GM12878 (cell line): Measurements from ENCODE around the gene DIP2C. TPM values are rescaled to one million over a fixed set of nuclear protein-coding genes. Genes with fewer than 3 reads are reported as not detected.

ENCODE experiments used
- ATAC-seq: fragments of 200-7000 bp; cut with Tn5 transposase; 3 replicates; pipeline ENCODE4 v1.9.1; 2020; ENCODE audit warnings: mild to moderate bottlenecking, moderate library complexity
- BruUV-seq: library from RNA; stranded (reverse); fragments of 400-500 nt; replicated peaks from 2 replicates; lab custom pipeline; 2021; lab: Mats Ljungman, UMichigan
- CTCF ChIA-PET: fragments of 300-600 bp; sonication (Branson Sonifier 250); formaldehyde crosslinking; extraction: SDS; loops from one replicate; lab custom pipeline; 2021; ENCODE audit warnings: inconsistent platforms; lab: Yijun Ruan, JAX
- POLR2A ChIA-PET: fragments of 350-600 bp; formaldehyde crosslinking; extraction: SDS; loops from one replicate; lab custom pipeline; 2021; ENCODE audit warnings: inconsistent platforms; lab: Charles Lee
- RAD21 ChIA-PET: fragments of 300-600 bp; sonication (Branson Sonifier 250); formaldehyde crosslinking; loops from one replicate; lab custom pipeline; 2023; ENCODE audit warnings: antibody characterized with exemption; ENCODE audit not compliant: unreplicated experiment; lab: Charles Lee
- SMC1A ChIA-PET: fragments of 300-600 bp; sonication (Branson Sonifier 250); formaldehyde crosslinking; loops from one replicate; lab custom pipeline; 2023; ENCODE audit not compliant: unreplicated experiment, uncharacterized antibody; lab: Charles Lee
- DNase-seq: peaks from one replicate; pipeline ENCODE4 v3.0.0-alpha.2; 2011; ENCODE audit warnings: low read depth, low spot score
- FAIRE-seq: peaks from 3 replicates; lab custom pipeline; 2011; peaks lifted over from hg19 to GRCh38; lab: Jason Lieb, UNC
- H2AFZ ChIP-seq: 2 replicates; pipeline ENCODE4 v1.6.0; 2011; ENCODE audit warnings: low read depth, low read length, control low read depth; ENCODE audit not compliant: control insufficient read depth
- H3K27ac ChIP-seq: 2 replicates; pipeline ENCODE4 v1.5.1; 2011; ENCODE audit warnings: control low read depth; ENCODE audit not compliant: control insufficient read depth, insufficient read depth
- H3K27me3 ChIP-seq, 2 experiments: replicated peaks in 1 of 2; 2 replicates each; pipeline versions ENCODE4 v1.6.0 to v1.6.1; 2011; ENCODE audit warnings: low read length in 1 of 2; ENCODE audit not compliant: control insufficient read depth in 2 of 2, insufficient read depth in 2 of 2
- H3K36me3 ChIP-seq, 2 experiments: 2 replicates each; pipeline ENCODE4 v1.5.1; 2011; ENCODE audit warnings: low read length in 1 of 2; ENCODE audit not compliant: control insufficient read depth in 2 of 2, insufficient read depth in 2 of 2
- H3K4me1 ChIP-seq: 2 replicates; pipeline ENCODE4 v1.6.1; 2011; ENCODE audit warnings: mild to moderate bottlenecking, low read length, moderate library complexity, mixed read lengths; ENCODE audit not compliant: control insufficient read depth, insufficient read depth
- H3K4me2 ChIP-seq: 2 replicates; pipeline ENCODE4 v1.6.0; 2011; ENCODE audit warnings: control low read depth; ENCODE audit not compliant: control insufficient read depth, insufficient read depth
- H3K4me3 ChIP-seq: fragments of 200-600 bp; sonication (generic); 2 replicates; pipeline ENCODE4 v1.5.1; 2016
- H3K79me2 ChIP-seq: 2 replicates; pipeline ENCODE4 v1.6.0; 2011; ENCODE audit warnings: low read length; ENCODE audit not compliant: control insufficient read depth, insufficient read depth
- H3K9ac ChIP-seq: 2 replicates; pipeline ENCODE4 v1.8.0; 2011; ENCODE audit warnings: low read length, control low read depth, mixed read lengths; ENCODE audit not compliant: control insufficient read depth, insufficient read depth
- H3K9me3 ChIP-seq: replicated peaks from 3 replicates; pipeline ENCODE4 v1.5.1; 2011; ENCODE audit warnings: mild to moderate bottlenecking, low read length; ENCODE audit not compliant: control insufficient read depth, insufficient read depth
- H4K20me1 ChIP-seq: 2 replicates; pipeline ENCODE4 v1.6.0; 2011; ENCODE audit not compliant: control insufficient read depth, insufficient read depth
- ATF2 ChIP-seq: IDR thresholded peaks from 2 replicates; pipeline ENCODE4 v1.6.1; 2012; ENCODE audit warnings: low read length, inconsistent platforms
- BCL3 ChIP-seq: IDR thresholded peaks from 2 replicates; pipeline ENCODE4 v1.6.1; 2011; ENCODE audit warnings: borderline replicate concordance, low read depth, mild to moderate bottlenecking, moderate library complexity, low read length; ENCODE audit not compliant: insufficient read depth, poor library complexity, severe bottlenecking
- GABPA ChIP-seq: IDR thresholded peaks from 2 replicates; pipeline ENCODE4 v1.6.1; 2014; ENCODE audit warnings: antibody characterized with exemption, low read depth, mild to moderate bottlenecking, inconsistent platforms
- HDAC2 ChIP-seq: fragments of 200-600 bp; sonication (generic); IDR thresholded peaks from 2 replicates; pipeline ENCODE4 v1.6.1; 2017
- IKZF2 ChIP-seq, 2 experiments: fragments of 450-650 bp; IDR thresholded peaks; 2 replicates each; pipeline ENCODE4 v1.6.1; 2017; ENCODE audit warnings: mild to moderate bottlenecking in 2 of 2, moderate library complexity in 2 of 2
- JUNB ChIP-seq: IDR thresholded peaks from 2 replicates; pipeline ENCODE4 v1.6.1; 2016; ENCODE audit warnings: antibody characterized with exemption, mild to moderate bottlenecking
- MXI1 ChIP-seq: fragments of 150-350 bp; IDR thresholded peaks from 2 replicates; pipeline ENCODE4 v1.6.1; 2011; ENCODE audit warnings: low read depth, mild to moderate bottlenecking, inconsistent platforms, low read length, improper control_type of control experiment
- NFXL1 ChIP-seq: fragments of 450-650 bp; IDR thresholded peaks from 2 replicates; pipeline ENCODE4 v1.6.1; 2017; ENCODE audit warnings: antibody characterized with exemption, mild to moderate bottlenecking, borderline replicate concordance
- SMC3 ChIP-seq: IDR thresholded peaks from 2 replicates; pipeline ENCODE4 v1.6.1; 2011; ENCODE audit warnings: low read length, improper control_type of control experiment, borderline replicate concordance
- SREBF1 ChIP-seq: IDR thresholded peaks from 2 replicates; pipeline ENCODE4 v1.6.1; 2012; ENCODE audit warnings: mild to moderate bottlenecking, low read length
- SUZ12 ChIP-seq: fragments of 200-600 bp; sonication (generic); IDR thresholded peaks from one replicate; pipeline ENCODE4 v1.6.1; 2018; ENCODE audit warnings: antibody characterized with exemption, mild to moderate bottlenecking; ENCODE audit not compliant: unreplicated experiment
- WGBS: methylation state at CpG from one replicate; pipeline ENCODE4 v1.1.6; 2016; ENCODE audit warnings: low lambda C conversion rate; ENCODE audit not compliant: insufficient replicate concordance, insufficient coverage; ENCODE audit errors: missing lambda C conversion rate; 5-methylcytosine and 5-hydroxymethylcytosine counted together
- in situ Hi-C: fragments of 300-500 bp; cut with MboI; formaldehyde crosslinking; loops from 9 replicates; pipeline ENCODE4 v1.14.3; 2018; ENCODE audit warnings: mixed read lengths
- intact Hi-C: fragments of 100-400 bp; cut with micrococcal nuclease; formaldehyde crosslinking; loops from one replicate; pipeline ENCODE4 v1.14.2; 2022; ENCODE audit not compliant: unreplicated experiment
- polyA plus RNA-seq, 11 experiments: library from polyadenylated mRNA; depleted of rRNA in 4 of 11; unstranded in 6 of 11; stranded (reverse) in 5 of 11; fragments of >200 nt; fragmentation: Nextera tagmentation in 4 of 11; fragmentation: Illumina TruSeq in 1 of 11; extraction: Ambion mirVana in 4 of 11; extraction: Trizol in 1 of 11; gene quantifications; 1 replicate in 1 of 11; 2 replicates in 10 of 11; pipeline versions ENCODE4 v1.2.1 to v1.2.3, GENCODE V29; 2011 to 2016; ENCODE audit warnings: inconsistent platforms in 2 of 11, missing spikeins in 2 of 11, low read depth in 1 of 11
- total RNA-seq, 4 experiments: library from RNA; depleted of rRNA in 3 of 4; stranded (reverse); fragments of >200 nt in 3 of 4; fragmentation: Illumina TruSeq in 1 of 4; extraction: Trizol in 1 of 4; gene quantifications; 2 replicates each; pipeline versions ENCODE4 v1.2.1 to v1.2.3, GENCODE V29; 2013 to 2021

DIP2C gene
- total and polyA plus RNA-seq, 10 of the 15 experiments (the other 5 are each of a cell fraction or from before 2014, with no cell fraction given) = 0.01 to 0.10 (median 0.06) TPM

- 54% methylated on average over 10 of the region's 10 CpGs for WGBS
- Histone ChIP-seq H2AFZ (no peak overlapping the region), H3K79me2 (no peaks in the 10 kb centered on the region), H3K4me2 (no peak overlapping the region), H3K27ac (no peak overlapping the region), H3K9ac (no peak overlapping the region), H4K20me1 (no peaks in the 10 kb centered on the region), H3K4me3 (no peak overlapping the region), H3K27me3 (no peaks in the 10 kb centered on the region; a peak in 1 of 4 replicates)
- no peak for FAIRE-seq
- SMC1A ChIA-PET = no interaction called here
- RAD21 ChIA-PET = no interaction called here
- no peak for ATAC-seq
- no peak for DNase-seq
- in situ Hi-C loops = no loop called here
- TF ChIP-seq NFXL1 (no peak), JUNB (no peak), GABPA (no peak), HDAC2 (no peak), ATF2 (no peak), SMC3 (no peak)
- TF ChIP-seq, all 136 proteins: peak for 0
- no peaks in the 10 kb centered on the region for H3K9me3 ChIP-seq
- POLR2A ChIA-PET = no interaction called here
- no peaks in the 10 kb centered on the region for H3K4me1 ChIP-seq
- CTCF ChIA-PET = no interaction called here
- no TSS peak for BruUV-seq
- intact Hi-C loops = no loop called here
- H3K36me3 ChIP-seq = no peaks in the 10 kb centered on the region
These were observed 312.2 kb downstream of the DIP2C start for GRCh38 chr10:377228-377627.

- RAD21 ChIA-PET = no interaction called here
- H4K20me1 ChIP-seq = no peaks in the 10 kb centered on the region
- in situ Hi-C loops = no loop called here
- no peak overlapping the region for H3K9ac ChIP-seq
- no peaks in the 10 kb centered on the region for H3K4me1 ChIP-seq
- DNase-seq (no peak), ATAC-seq (no peak), FAIRE-seq (no peak)
- SMC1A ChIA-PET = no interaction called here
- no peak overlapping the region for H3K27ac ChIP-seq
- POLR2A ChIA-PET = no interaction called here
- CTCF ChIA-PET = no interaction called here
- BruUV-seq = no TSS peak
- no peaks in the 10 kb centered on the region for H3K79me2 ChIP-seq
- H3K27me3 ChIP-seq = no peaks in the 10 kb centered on the region; a peak in 1 of 4 replicates
- WGBS = 83% methylated on average over 28 of the region's 35 CpGs
- no peak overlapping the region for H3K4me2 ChIP-seq
- H3K4me3 ChIP-seq = no peak overlapping the region
- no peak overlapping the region for H2AFZ ChIP-seq
- H3K9me3 ChIP-seq = no peaks in the 10 kb centered on the region
- intact Hi-C loops = no loop called here
- no peak for TF ChIP-seq IKZF2 (IDR thresholded peaks at IDR 0.05)
- no peak for TF ChIP-seq BCL3
- TF ChIP-seq NFXL1 = no peak
- no peak for TF ChIP-seq SUZ12
- TF ChIP-seq MXI1 = no peak
- TF ChIP-seq SREBF1 = no peak
- no peaks in the 10 kb centered on the region for H3K36me3 ChIP-seq
These were observed 313.5 kb downstream of the DIP2C start for GRCh38 chr10:375815-376505.
